Measurements from ENCODE around the gene SMC3. TPM values are rescaled to one million over a fixed set of nuclear protein-coding genes. Genes with fewer than 3 reads are reported as not detected.

The SMC3 gene
- total and polyA plus RNA-seq, 2 of the 13 experiments (the other 11 are each of a cell fraction or from before 2014, with no cell fraction given) = 11.7 to 48.0 TPM

- peak; percentile 47; the same call in 1 of the 2 replicates for TF ChIP-seq RERE (CRISPR knock-in tag; IDR thresholded peaks at IDR 0.05; ENCODE audit: low read depth)
- peak; percentile 76 for TF ChIP-seq ZNF598 (CRISPR knock-in tag; IDR thresholded peaks at IDR 0.05; ENCODE audit: borderline replicate concordance)
- peak; percentile 94 for TF ChIP-seq SATB2 (CRISPR knock-in tag; IDR thresholded peaks at IDR 0.05)
- no peak for TF ChIP-seq HDAC6 (IDR thresholded peaks at IDR 0.05; ENCODE audit: low read depth, low read length)
- TF ChIP-seq GATAD2A (CRISPR knock-in tag; IDR thresholded peaks at IDR 0.05) = peak; percentile 65
- 0 out of 2 replicates have a peak, but pooled peaks have one; percentile 86 for TF ChIP-seq CREBL2 (CRISPR knock-in tag; IDR thresholded peaks at IDR 0.05; ENCODE audit: borderline replicate concordance)
- peak; percentile 73; the same call in 1 of the 2 replicates for TF ChIP-seq ARNTL (CRISPR knock-in tag; IDR thresholded peaks at IDR 0.05)
- TF ChIP-seq ZNF646 (CRISPR knock-in tag; IDR thresholded peaks at IDR 0.05) = peak; percentile 15; the same call in 1 of the 2 replicates
- TF ChIP-seq KDM1A (CRISPR knock-in tag; IDR thresholded peaks at IDR 0.05) = no peak
- peak; percentile 33; the same call in 1 of the 2 replicates for TF ChIP-seq PLSCR1 (CRISPR knock-in tag; IDR thresholded peaks at IDR 0.05; ENCODE audit: borderline replicate concordance)
- peak; percentile 61 for TF ChIP-seq ZNF740 (CRISPR knock-in tag; IDR thresholded peaks at IDR 0.05)
- TF ChIP-seq ATF7-NPFF (CRISPR knock-in tag; IDR thresholded peaks at IDR 0.05; ENCODE audit: low read depth) = peak; percentile 89
- peak; percentile 64 for TF ChIP-seq FOXJ3 (CRISPR knock-in tag; IDR thresholded peaks at IDR 0.05; ENCODE audit: borderline replicate concordance)
- no peak for TF ChIP-seq ZNF432 (CRISPR knock-in tag; IDR thresholded peaks at IDR 0.05; ENCODE audit: borderline replicate concordance)
Observed at GRCh38 chr10:110567201-110568054, at the start of gene SMC3 (continued).
